Parathyroid adenoma (tissue), 2 donors: Measurements from ENCODE around the gene DCTN2.

Source experiments
- H2AFZ ChIP-seq: fragments of 300-600 bp; sonication (generic); one replicate; pipeline ENCODE4 v1.7.0; 2017; ENCODE audit warnings: antibody characterized with exemption, mild to moderate bottlenecking
- H3K27ac ChIP-seq: fragments of 300-600 bp; sonication (generic); one replicate; pipeline ENCODE4 v1.7.0; 2017
- H3K27me3 ChIP-seq: fragments of 300-600 bp; sonication (generic); one replicate; pipeline ENCODE4 v1.7.0; 2017; ENCODE audit warnings: low read length; ENCODE audit not compliant: control insufficient read depth, insufficient read depth
- H3K36me3 ChIP-seq: fragments of 300-600 bp; sonication (generic); one replicate; pipeline ENCODE4 v1.7.0; 2017; ENCODE audit warnings: low read length; ENCODE audit not compliant: control insufficient read depth, insufficient read depth
- H3K4me1 ChIP-seq: fragments of 300-600 bp; sonication (generic); one replicate; pipeline ENCODE4 v1.7.0; 2017; ENCODE audit warnings: control low read depth
- H3K4me2 ChIP-seq: fragments of 300-600 bp; sonication (generic); one replicate; pipeline ENCODE4 v1.7.0; 2017; ENCODE audit warnings: low read length
- H3K4me3 ChIP-seq: fragments of 300-600 bp; sonication (generic); one replicate; pipeline ENCODE4 v1.7.0; 2017; ENCODE audit warnings: low read depth, low read length
- H3K79me2 ChIP-seq: fragments of 300-600 bp; sonication (generic); one replicate; pipeline ENCODE4 v1.7.0; 2017; ENCODE audit warnings: control low read depth
- H3K9ac ChIP-seq: fragments of 300-600 bp; sonication (generic); one replicate; pipeline ENCODE4 v1.7.0; 2017; ENCODE audit warnings: mild to moderate bottlenecking
- H3K9me3 ChIP-seq: fragments of 300-600 bp; sonication (generic); one replicate; pipeline ENCODE4 v1.7.0; 2017; ENCODE audit warnings: low read length; ENCODE audit not compliant: control insufficient read depth
- CTCF ChIP-seq: fragments of 300-600 bp; sonication (generic); IDR thresholded peaks from one replicate; pipeline ENCODE4 v1.7.0; 2017; ENCODE audit warnings: antibody characterized with exemption, mild to moderate bottlenecking
- donor health status: primary hyperparathyroidism.

Gene DCTN2

GRCh38 chr12:57577981-57578758 is 31.2 kb upstream of the DCTN2 start:
- H3K4me3 ChIP-seq, result no peak overlapping the region
- H2AFZ ChIP-seq, result no peak overlapping the region
- no peak overlapping the region for H3K4me2 ChIP-seq
- H3K9me3 ChIP-seq, result no peaks in the 10 kb centered on the region
- H3K36me3 ChIP-seq, result no peaks in the 10 kb centered on the region
- H3K27ac ChIP-seq, result no peak overlapping the region
- H3K9ac ChIP-seq, result no peak overlapping the region
- H3K4me1 ChIP-seq, result no peaks in the 10 kb centered on the region
- H3K79me2 ChIP-seq, result no peaks in the 10 kb centered on the region
- no peaks in the 10 kb centered on the region for H3K27me3 ChIP-seq
- no peak for TF ChIP-seq CTCF

DNA sequence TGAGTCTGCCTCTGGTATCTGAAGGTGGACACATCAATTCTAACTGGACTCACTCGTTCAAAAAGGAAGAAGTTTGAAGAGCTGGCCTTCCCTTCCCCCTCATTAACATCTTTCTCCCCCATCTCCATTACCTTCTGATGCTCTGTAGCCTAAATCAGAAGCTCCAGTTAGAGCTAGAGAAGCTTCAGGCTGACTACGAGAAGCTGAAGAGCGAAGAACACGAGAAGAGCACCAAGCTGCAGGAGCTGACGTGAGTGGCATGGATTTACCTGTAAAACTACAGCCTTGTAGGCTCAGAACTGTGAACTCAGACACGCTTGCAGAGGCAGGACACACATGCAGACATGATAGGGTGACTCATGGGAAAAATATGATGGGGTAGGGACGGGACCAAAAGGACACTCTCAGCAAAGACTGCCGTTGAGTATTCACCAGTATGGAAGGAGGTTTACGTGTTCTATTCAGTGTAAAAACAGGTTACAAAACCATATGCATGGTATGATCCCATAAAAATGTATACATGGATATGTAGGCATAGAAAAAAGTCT is 29.7 kb upstream of the DCTN2 start:
- H3K9me3 ChIP-seq, result no peaks in the 10 kb centered on the region
- no peak overlapping the region for H3K9ac ChIP-seq
- TF ChIP-seq CTCF, result no peak
- no peak overlapping the region for H2AFZ ChIP-seq
- no peaks in the 10 kb centered on the region for H3K27me3 ChIP-seq
- H3K27ac ChIP-seq, result no peak overlapping the region
- no peak overlapping the region for H3K4me2 ChIP-seq
- H3K4me3 ChIP-seq, result no peak overlapping the region
- no peaks in the 10 kb centered on the region for H3K36me3 ChIP-seq
- H3K79me2 ChIP-seq, result no peaks in the 10 kb centered on the region
- no peaks in the 10 kb centered on the region for H3K4me1 ChIP-seq

GRCh38 chr12:57575771-57576612 is 29.0 kb upstream of the DCTN2 start:
- no peak overlapping the region for H3K4me3 ChIP-seq
- H3K4me1 ChIP-seq, result no peaks in the 10 kb centered on the region
- H3K27ac ChIP-seq, result no peak overlapping the region
- no peak for TF ChIP-seq CTCF
- H3K4me2 ChIP-seq, result no peak overlapping the region
- H2AFZ ChIP-seq, result no peak overlapping the region
- no peaks in the 10 kb centered on the region for H3K79me2 ChIP-seq
- H3K9ac ChIP-seq, result no peak overlapping the region
- H3K36me3 ChIP-seq, result no peaks in the 10 kb centered on the region
- no peaks in the 10 kb centered on the region for H3K27me3 ChIP-seq
- H3K9me3 ChIP-seq, result no peaks in the 10 kb centered on the region

DNA sequence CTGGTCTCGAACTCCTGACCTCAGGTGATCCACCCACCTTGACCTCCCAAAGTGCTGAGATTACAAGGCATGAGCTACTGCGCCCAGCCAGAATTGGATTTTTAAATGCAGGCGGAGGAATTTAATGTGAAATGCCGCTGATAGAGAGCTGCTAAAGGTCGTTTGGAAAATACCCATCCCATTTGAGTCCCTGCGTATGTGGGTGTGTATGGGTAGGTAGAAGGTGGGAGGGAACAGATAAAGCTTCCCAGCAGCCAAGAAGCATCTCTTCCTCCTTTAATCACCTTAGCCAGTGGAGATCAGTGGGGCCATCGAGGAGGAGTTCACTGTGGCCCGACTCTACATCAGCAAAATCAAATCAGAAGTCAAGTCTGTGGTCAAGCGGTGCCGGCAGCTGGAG is 27.8 kb upstream of the DCTN2 start:
- Histone ChIP-seq H3K9ac (no peak overlapping the region), H3K79me2 (no peaks in the 10 kb centered on the region), H3K4me1 (no peaks in the 10 kb centered on the region), H3K4me2 (no peak overlapping the region), H3K9me3 (no peaks in the 10 kb centered on the region), H3K4me3 (no peak overlapping the region), H3K27ac (no peak overlapping the region), H3K36me3 (no peaks in the 10 kb centered on the region), H2AFZ (no peak overlapping the region), H3K27me3 (no peaks in the 10 kb centered on the region)
- no peak for TF ChIP-seq CTCF
